Neural progenitor cell (in vitro differentiated cells): ENCODE data around the gene PRMT5.

ENCODE experiments used
- EZH2 ChIP-seq: fragments of 200-600 bp; sonication (generic); IDR thresholded peaks from 2 replicates; pipeline ENCODE4 v1.6.1; 2017; ENCODE audit warnings: antibody characterized with exemption, mild to moderate bottlenecking, moderate library complexity
- TF ChIP-seq, protein P1 (sequence below): fragments of 200-600 bp; sonication (generic); IDR thresholded peaks from 2 replicates; pipeline ENCODE4 v1.5.1; 2017; ENCODE audit warnings: antibody characterized with exemption, mild to moderate bottlenecking

DNA sequence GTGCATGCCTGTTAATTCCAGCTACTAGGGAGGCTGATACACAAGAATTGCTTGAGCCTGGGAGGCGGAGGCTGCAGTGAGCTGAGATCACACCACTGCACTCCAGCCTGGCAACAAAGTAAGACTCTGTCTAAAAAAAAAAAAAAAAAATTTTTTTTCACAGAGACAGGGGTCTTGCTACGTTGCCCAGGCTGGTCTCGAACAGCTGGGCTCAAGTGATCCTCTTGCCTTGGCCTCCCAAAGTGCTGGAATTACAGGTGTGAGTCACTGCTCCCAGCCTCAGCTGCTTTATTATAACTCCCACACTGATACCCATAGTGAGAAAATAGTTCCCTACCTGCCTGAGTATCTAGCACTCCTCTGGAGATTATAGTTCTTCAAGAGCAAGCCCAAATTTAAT, 16.5 kb upstream of the PRMT5 start:
- TF ChIP-seq, protein P1, sequence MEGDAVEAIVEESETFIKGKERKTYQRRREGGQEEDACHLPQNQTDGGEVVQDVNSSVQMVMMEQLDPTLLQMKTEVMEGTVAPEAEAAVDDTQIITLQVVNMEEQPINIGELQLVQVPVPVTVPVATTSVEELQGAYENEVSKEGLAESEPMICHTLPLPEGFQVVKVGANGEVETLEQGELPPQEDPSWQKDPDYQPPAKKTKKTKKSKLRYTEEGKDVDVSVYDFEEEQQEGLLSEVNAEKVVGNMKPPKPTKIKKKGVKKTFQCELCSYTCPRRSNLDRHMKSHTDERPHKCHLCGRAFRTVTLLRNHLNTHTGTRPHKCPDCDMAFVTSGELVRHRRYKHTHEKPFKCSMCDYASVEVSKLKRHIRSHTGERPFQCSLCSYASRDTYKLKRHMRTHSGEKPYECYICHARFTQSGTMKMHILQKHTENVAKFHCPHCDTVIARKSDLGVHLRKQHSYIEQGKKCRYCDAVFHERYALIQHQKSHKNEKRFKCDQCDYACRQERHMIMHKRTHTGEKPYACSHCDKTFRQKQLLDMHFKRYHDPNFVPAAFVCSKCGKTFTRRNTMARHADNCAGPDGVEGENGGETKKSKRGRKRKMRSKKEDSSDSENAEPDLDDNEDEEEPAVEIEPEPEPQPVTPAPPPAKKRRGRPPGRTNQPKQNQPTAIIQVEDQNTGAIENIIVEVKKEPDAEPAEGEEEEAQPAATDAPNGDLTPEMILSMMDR, result no peak
- no peak for TF ChIP-seq EZH2
